ENCODE results near the gene KLHL35.

DNA sequence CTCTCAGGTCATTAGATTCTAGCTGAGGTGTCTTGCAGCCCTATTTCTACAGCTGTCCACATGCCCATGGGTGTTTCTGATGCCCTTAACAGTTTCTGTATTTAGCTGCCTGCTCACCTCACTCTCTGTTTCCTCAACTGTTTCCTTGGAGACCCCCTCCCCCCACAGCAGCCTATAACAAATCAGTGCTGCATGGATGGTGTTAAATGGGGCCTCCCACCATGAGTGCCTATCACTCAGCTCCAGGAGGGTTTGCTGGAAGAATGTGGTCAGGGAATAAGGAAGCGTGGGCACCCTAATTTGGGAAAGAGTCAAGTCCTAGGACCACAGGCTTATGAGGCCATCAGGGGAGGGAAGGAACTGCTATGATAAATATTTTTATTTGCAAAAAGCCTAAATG lies 8.6 kb downstream of the KLHL35 start:
- TF ChIP-seq, protein P1, sequence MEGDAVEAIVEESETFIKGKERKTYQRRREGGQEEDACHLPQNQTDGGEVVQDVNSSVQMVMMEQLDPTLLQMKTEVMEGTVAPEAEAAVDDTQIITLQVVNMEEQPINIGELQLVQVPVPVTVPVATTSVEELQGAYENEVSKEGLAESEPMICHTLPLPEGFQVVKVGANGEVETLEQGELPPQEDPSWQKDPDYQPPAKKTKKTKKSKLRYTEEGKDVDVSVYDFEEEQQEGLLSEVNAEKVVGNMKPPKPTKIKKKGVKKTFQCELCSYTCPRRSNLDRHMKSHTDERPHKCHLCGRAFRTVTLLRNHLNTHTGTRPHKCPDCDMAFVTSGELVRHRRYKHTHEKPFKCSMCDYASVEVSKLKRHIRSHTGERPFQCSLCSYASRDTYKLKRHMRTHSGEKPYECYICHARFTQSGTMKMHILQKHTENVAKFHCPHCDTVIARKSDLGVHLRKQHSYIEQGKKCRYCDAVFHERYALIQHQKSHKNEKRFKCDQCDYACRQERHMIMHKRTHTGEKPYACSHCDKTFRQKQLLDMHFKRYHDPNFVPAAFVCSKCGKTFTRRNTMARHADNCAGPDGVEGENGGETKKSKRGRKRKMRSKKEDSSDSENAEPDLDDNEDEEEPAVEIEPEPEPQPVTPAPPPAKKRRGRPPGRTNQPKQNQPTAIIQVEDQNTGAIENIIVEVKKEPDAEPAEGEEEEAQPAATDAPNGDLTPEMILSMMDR (IDR thresholded peaks at IDR 0.05), result no peak
- no peak for TF ChIP-seq POLR2A (IDR thresholded peaks at IDR 0.05)

Measured in uterus (tissue), 2 donors.